HCT116 (cell line): Measurements from ENCODE around the gene TCF7L1. TPM values are rescaled to one million over a fixed set of nuclear protein-coding genes. Genes with fewer than 3 reads are reported as not detected.

Experiments
- ATAC-seq: fragments of 200-7000 bp; cut with Tn5 transposase; 2 replicates; pipeline ENCODE4 v1.9.1; 2020; ENCODE audit warnings: mild to moderate bottlenecking, moderate library complexity
- BruUV-seq: library from RNA; stranded (reverse); fragments of 400-500 nt; replicated peaks from 2 replicates; lab custom pipeline; 2021; lab: Mats Ljungman, UMichigan
- CTCF ChIA-PET: fragments of 300-600 bp; sonication (Branson Sonifier 250); formaldehyde crosslinking; loops from one replicate; lab custom pipeline; 2021; ENCODE audit warnings: antibody characterized with exemption; lab: Charles Lee
- POLR2A ChIA-PET: fragments of 300-600, 350-600 bp; sonication (Branson Sonifier 250); formaldehyde crosslinking; loops from one replicate; lab custom pipeline; 2021; ENCODE audit warnings: antibody characterized with exemption; lab: Charles Lee
- RAD21 ChIA-PET, 2 experiments: fragments of 300-600 bp; sonication (Branson Sonifier 250); formaldehyde crosslinking; loops; one replicate each; lab custom pipeline; 2023; ENCODE audit warnings: low total read pairs in 2 of 2; ENCODE audit not compliant: uncharacterized antibody in 2 of 2, unreplicated experiment in 2 of 2, low non-redundant PET in 1 of 2; lab: Charles Lee
- DNase-seq: peaks from one replicate; pipeline ENCODE4 v3.0.0-alpha.2; 2010; ENCODE audit warnings: low read depth, low spot score
- H2AFZ ChIP-seq: fragments of 200-600 bp; shearing (Covaris generic), sonication (generic); 2 replicates; pipeline ENCODE4 v1.6.1; 2017; ENCODE audit warnings: low read depth, mixed run types, mixed read lengths, antibody characterized with exemption, low read length; ENCODE audit not compliant: poor library complexity, severe bottlenecking
- H3K27ac ChIP-seq: 2 replicates; pipeline ENCODE4 v1.5.1; 2012; ENCODE audit warnings: low read depth, low read length
- H3K27me3 ChIP-seq: fragments of 200-600 bp; sonication (generic); 2 replicates; pipeline ENCODE4 v1.6.1; 2016; ENCODE audit warnings: mixed run types, low read length, mixed read lengths; ENCODE audit not compliant: insufficient read depth
- H3K36me3 ChIP-seq, 2 experiments: fragments of 200-500 bp in 1 of 2; fragments of 200-600 bp in 1 of 2; sonication (Bioruptor generic) in 1 of 2; sonication (generic) in 1 of 2; 2 replicates each; pipeline versions ENCODE4 v1.5.1 to v1.6.1; 2014 to 2016; ENCODE audit warnings: low read length in 2 of 2, inconsistent platforms in 1 of 2, mixed read lengths in 1 of 2, mixed run types in 1 of 2; ENCODE audit not compliant: insufficient read depth in 2 of 2, control insufficient read depth in 1 of 2
- H3K4me1 ChIP-seq, 2 experiments: fragments of 200-600 bp in 1 of 2; sonication (generic) in 1 of 2; 2 replicates each; pipeline versions ENCODE4 v1.5.1 to v1.6.1; 2012 to 2017; ENCODE audit warnings: low read length in 2 of 2, inconsistent platforms in 1 of 2, mild to moderate bottlenecking in 1 of 2, mixed read lengths in 1 of 2, mixed run types in 1 of 2, moderate library complexity in 1 of 2; ENCODE audit not compliant: insufficient read depth in 2 of 2, control insufficient read depth in 1 of 2
- H3K4me2 ChIP-seq: fragments of 200-600 bp; sonication (generic); 2 replicates; pipeline ENCODE4 v1.6.1; 2017; ENCODE audit warnings: mixed run types, low read length, mixed read lengths
- H3K4me3 ChIP-seq, 2 experiments: fragments of 200-600 bp in 1 of 2; sonication (generic) in 1 of 2; replicated peaks in 1 of 2; 2 replicates each; pipeline ENCODE4 v1.5.1; 2011 to 2016; ENCODE audit warnings: low read length in 2 of 2, control low read depth in 1 of 2, low read depth in 1 of 2, mild to moderate bottlenecking in 1 of 2, mixed read lengths in 1 of 2, mixed run types in 1 of 2
- H3K79me2 ChIP-seq: fragments of 200-600 bp; sonication (generic); 2 replicates; pipeline ENCODE4 v1.6.1; 2017; ENCODE audit warnings: mild to moderate bottlenecking, mixed run types, low read length, moderate library complexity, mixed read lengths; ENCODE audit not compliant: insufficient read depth
- H3K9ac ChIP-seq: fragments of 200-600 bp; sonication (generic); 2 replicates; pipeline ENCODE4 v1.6.1; 2016; ENCODE audit warnings: low read length, mixed read lengths
- H3K9me2 ChIP-seq: fragments of 200-600 bp; sonication (generic), shearing (Covaris generic); 2 replicates; pipeline ENCODE4 v1.6.1; 2017; ENCODE audit warnings: mixed run types, mild to moderate bottlenecking, moderate library complexity; ENCODE audit not compliant: insufficient read depth
- H3K9me3 ChIP-seq, 2 experiments: fragments of 200-500 bp in 1 of 2; fragments of 200-600 bp in 1 of 2; sonication (Bioruptor generic) in 1 of 2; sonication (generic) in 1 of 2; 2 replicates each; pipeline ENCODE4 v1.6.1; 2014 to 2017; ENCODE audit warnings: low read length in 2 of 2, mixed read lengths in 2 of 2, inconsistent platforms in 1 of 2, low read depth in 1 of 2, mild to moderate bottlenecking in 1 of 2, mixed run types in 1 of 2, moderate library complexity in 1 of 2; ENCODE audit not compliant: control insufficient read depth in 1 of 2, insufficient read depth in 1 of 2
- H4K20me1 ChIP-seq: fragments of 200-600 bp; sonication (generic), shearing (Covaris generic); 2 replicates; pipeline ENCODE4 v1.6.1; 2017; ENCODE audit warnings: mixed run types, mild to moderate bottlenecking, moderate library complexity; ENCODE audit not compliant: insufficient read depth
- CBX3 ChIP-seq: IDR thresholded peaks from 2 replicates; pipeline ENCODE4 v1.6.1; 2012; ENCODE audit warnings: low read depth
- EGR1 ChIP-seq: IDR thresholded peaks from 2 replicates; pipeline ENCODE4 v1.6.1; 2012; ENCODE audit warnings: low read depth
- ELF1 ChIP-seq: IDR thresholded peaks from 2 replicates; pipeline ENCODE4 v1.6.1; 2012; ENCODE audit warnings: low read depth, borderline replicate concordance
- EZH2phosphoT487 ChIP-seq: fragments of 200-600 bp; IDR thresholded peaks from 2 replicates; pipeline ENCODE4 v1.6.1; 2018; ENCODE audit warnings: antibody characterized with exemption, borderline replicate concordance
- FOSL1 ChIP-seq: IDR thresholded peaks from 2 replicates; pipeline ENCODE4 v1.6.1; 2012; ENCODE audit warnings: low read depth
- JUND ChIP-seq: IDR thresholded peaks from 2 replicates; pipeline ENCODE4 v1.6.1; 2012
- POLR2A ChIP-seq: IDR thresholded peaks from 2 replicates; pipeline ENCODE4 v1.7.0; 2011; ENCODE audit warnings: borderline replicate concordance; ENCODE audit not compliant: insufficient read depth, insufficient read length; ENCODE audit errors: extremely low read depth
- POLR2AphosphoS5 ChIP-seq: IDR thresholded peaks from 2 replicates; pipeline ENCODE4 v1.6.1; 2011; ENCODE audit warnings: mild to moderate bottlenecking, low read depth, low read length, moderate library complexity
- SRF ChIP-seq: IDR thresholded peaks from 2 replicates; pipeline ENCODE4 v1.6.1; 2012; ENCODE audit warnings: low read depth
- TCF7L2 ChIP-seq: IDR thresholded peaks from 2 replicates; pipeline ENCODE4 v1.7.0; 2011; ENCODE audit warnings: borderline replicate concordance, inconsistent platforms; ENCODE audit not compliant: insufficient read depth, insufficient read length; ENCODE audit errors: extremely low read depth
- ZFX ChIP-seq: fragments of 450-650 bp; IDR thresholded peaks from 2 replicates; pipeline ENCODE4 v1.6.1; 2017
- intact Hi-C: fragments of 100-400 bp; cut with micrococcal nuclease; formaldehyde crosslinking; loops from 2 replicates; pipeline ENCODE4 v1.10.0; 2022
- total RNA-seq: library from RNA; stranded (reverse); gene quantifications from one replicate; pipeline ENCODE4 v1.2.1, GENCODE V29; 2021; ENCODE audit not compliant: unreplicated experiment
- TF ChIP-seq, protein P1 (sequence below): IDR thresholded peaks from 2 replicates; pipeline ENCODE4 v1.6.1; 2012
- TF ChIP-seq, protein P2 (sequence below): IDR thresholded peaks from 2 replicates; pipeline ENCODE4 v1.6.1; 2011; ENCODE audit warnings: mild to moderate bottlenecking, low read length, moderate library complexity; ENCODE audit not compliant: insufficient replicate concordance; ENCODE audit errors: extremely low read depth

Gene TCF7L1
- total RNA-seq, 1 experiment from 2014 or later, result 10.3 TPM

DNA sequence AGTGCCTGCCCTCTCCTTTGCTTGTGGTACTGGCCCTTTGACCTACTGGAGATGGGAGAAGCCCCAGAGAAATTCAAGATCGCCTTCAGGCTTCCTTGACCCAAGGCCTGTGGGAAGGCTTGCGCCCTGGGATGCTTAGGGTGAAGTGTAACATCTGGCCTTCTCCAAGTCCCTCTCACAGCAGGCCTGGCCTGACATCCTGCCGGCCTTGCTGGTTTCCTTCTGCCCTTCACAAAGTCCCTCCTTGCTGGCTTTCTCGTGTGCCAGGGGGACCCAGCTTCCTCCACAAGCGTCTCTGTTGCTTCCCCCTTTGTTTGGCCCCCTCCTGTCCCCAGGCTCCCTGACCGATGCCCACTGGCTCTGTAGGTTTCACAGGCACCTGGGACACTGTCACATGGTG lies 26.4 kb downstream of the TCF7L1 start:
- Histone ChIP-seq H2AFZ (no peak overlapping the region), H3K36me3 (no peaks in the 10 kb centered on the region), H3K9ac (no peak overlapping the region), H3K4me1 (no peaks in the 10 kb centered on the region), H3K9me2 (no peaks in the 10 kb centered on the region), H4K20me1 (no peaks in the 10 kb centered on the region), H3K79me2 (no peaks in the 10 kb centered on the region), H3K27me3 (no peaks in the 10 kb centered on the region), H3K27ac (no peak overlapping the region), H3K4me3 (no peak overlapping the region), H3K9me3 (no peaks in the 10 kb centered on the region), H3K4me2 (no peak overlapping the region)
- TF ChIP-seq CBX3, result no peak
- ATAC-seq (no peak), DNase-seq (no peak)
- POLR2A ChIA-PET, result no interaction called here
- CTCF ChIA-PET, result no interaction called here
- BruUV-seq, result no TSS peak
- RAD21 ChIA-PET, result no interaction called here
- intact Hi-C loops, result no loop called here

DNA sequence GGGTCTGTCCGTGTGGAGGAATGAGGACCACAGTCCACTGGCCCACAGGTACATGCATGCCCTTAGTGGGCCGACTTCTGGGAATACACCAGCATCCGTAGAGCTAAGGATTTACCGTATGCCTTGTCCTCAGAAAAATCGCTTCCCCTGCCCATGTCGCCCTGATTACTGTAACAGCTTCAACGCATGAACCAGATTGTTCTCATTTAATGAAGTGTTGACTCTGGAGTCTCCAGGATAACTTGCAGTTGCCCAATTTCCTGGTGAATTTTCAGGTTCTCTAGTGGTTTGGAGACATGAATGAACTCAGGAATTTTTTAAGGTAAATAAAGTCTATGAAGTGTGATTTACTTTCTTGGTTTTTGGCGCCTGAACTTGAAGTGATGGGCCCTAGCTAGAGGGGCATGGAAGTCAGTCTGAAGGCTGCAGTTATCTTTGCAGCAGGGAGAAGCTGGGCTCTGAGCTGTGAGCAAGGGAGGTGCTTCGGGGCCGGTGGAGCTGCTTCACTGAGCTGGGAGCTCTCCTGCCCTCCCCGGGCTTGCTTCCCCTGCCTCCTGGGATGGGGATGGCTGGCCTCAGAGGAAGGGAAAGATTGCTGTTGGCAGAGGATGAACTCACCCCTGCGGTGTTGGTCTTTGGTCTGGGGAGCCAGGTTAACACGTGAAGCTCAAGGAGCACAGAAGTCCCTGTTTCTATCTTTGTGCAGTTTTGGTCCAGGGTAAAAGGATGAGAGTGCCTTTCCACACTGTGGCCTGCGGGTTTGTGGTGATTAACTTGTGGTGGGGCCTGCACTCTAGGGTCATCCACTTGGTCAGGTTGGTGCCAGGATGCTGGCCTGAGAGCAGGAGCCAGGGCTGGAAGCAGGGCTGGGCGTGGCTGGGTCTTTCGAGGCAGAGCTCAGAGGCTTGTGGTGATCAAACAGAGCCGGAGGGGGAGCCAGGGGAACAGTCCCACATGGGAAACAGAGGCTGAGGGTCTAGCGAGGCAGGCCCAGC lies 28.1 kb downstream of the TCF7L1 start:
- RAD21 ChIA-PET, result no interaction called here
- Histone ChIP-seq H3K9ac (no peak overlapping the region), H3K36me3 (no peaks in the 10 kb centered on the region), H4K20me1 (no peaks in the 10 kb centered on the region; the same call in 1 of the 2 replicates), H3K27me3 (no peaks in the 10 kb centered on the region), H3K79me2 (no peaks in the 10 kb centered on the region), H3K4me2 (no peak overlapping the region), H3K4me3 (no peak overlapping the region), H3K9me3 (no peaks in the 10 kb centered on the region), H3K4me1 (no peaks in the 10 kb centered on the region), H3K27ac (no peak overlapping the region), H2AFZ (no peak overlapping the region), H3K9me2 (no peaks in the 10 kb centered on the region)
- CTCF ChIA-PET, result no interaction called here
- intact Hi-C loops, result no loop called here
- no peak for DNase-seq
- ATAC-seq, result no peak; the same call in 1 of the 2 replicates
- POLR2A ChIA-PET, result no interaction called here
- no peak for TF ChIP-seq ELF1
- TF ChIP-seq TCF7L2, result no peak
- TF ChIP-seq JUND, result no peak
- TF ChIP-seq SRF, result no peak
- TF ChIP-seq, protein P1, sequence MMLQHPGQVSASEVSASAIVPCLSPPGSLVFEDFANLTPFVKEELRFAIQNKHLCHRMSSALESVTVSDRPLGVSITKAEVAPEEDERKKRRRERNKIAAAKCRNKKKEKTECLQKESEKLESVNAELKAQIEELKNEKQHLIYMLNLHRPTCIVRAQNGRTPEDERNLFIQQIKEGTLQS, result no peak
- TF ChIP-seq EZH2phosphoT487, result no peak
- TF ChIP-seq POLR2AphosphoS5, result no peak
- TF ChIP-seq ZFX, result no peak
- no peak for TF ChIP-seq FOSL1
- no peak for TF ChIP-seq EGR1
- TF ChIP-seq POLR2A, result no peak
- TF ChIP-seq, protein P2, sequence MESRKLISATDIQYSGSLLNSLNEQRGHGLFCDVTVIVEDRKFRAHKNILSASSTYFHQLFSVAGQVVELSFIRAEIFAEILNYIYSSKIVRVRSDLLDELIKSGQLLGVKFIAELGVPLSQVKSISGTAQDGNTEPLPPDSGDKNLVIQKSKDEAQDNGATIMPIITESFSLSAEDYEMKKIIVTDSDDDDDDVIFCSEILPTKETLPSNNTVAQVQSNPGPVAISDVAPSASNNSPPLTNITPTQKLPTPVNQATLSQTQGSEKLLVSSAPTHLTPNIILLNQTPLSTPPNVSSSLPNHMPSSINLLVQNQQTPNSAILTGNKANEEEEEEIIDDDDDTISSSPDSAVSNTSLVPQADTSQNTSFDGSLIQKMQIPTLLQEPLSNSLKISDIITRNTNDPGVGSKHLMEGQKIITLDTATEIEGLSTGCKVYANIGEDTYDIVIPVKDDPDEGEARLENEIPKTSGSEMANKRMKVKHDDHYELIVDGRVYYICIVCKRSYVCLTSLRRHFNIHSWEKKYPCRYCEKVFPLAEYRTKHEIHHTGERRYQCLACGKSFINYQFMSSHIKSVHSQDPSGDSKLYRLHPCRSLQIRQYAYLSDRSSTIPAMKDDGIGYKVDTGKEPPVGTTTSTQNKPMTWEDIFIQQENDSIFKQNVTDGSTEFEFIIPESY, result no peak
- BruUV-seq, result no TSS peak
